HG03565 (cell line): Measurements from ENCODE around the gene BCL6.

Source experiments
- ATAC-seq: cut with Tn5 transposase; IDR thresholded peaks from one replicate; pipeline ENCODE4 v1.9.1; 2021; ENCODE audit warnings: mild to moderate bottlenecking, moderate library complexity; ENCODE audit not compliant: unreplicated experiment

Gene BCL6

DNA sequence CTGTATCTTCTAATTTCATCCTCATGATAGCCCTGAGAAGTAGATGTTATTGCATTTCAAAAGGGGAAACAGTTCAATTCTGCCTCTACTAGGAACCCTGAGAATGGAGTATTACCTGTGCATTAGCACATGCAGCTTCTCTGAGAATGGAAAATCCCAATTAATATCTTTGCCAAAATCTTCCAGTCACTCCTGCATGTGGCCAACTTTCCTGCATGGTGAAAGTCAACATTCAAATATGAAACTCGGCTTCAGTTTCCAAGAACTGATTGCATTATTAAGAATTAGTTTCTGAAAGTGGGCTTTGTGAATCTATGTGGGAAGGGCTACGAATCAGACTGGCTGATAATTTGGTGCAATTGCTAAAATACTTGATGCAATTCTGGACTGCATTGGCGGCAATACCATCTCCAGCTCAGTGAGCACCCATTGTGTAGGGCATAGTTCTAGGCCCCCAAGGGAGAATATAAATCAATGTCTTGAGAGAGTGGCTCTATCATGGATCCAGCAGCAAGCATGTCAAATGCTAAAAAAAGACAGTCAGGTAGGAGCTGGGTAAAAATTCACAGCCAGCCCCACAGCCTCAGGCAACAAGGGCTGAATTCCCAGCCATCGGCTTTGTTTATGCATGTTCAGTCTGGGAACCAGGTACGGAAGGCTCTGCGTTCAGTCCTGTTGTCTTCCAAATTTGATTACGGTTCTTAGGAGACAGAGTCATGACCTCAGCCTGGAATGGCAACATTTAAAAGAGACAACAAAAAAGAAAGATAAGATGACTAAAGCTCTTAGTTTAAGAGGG lies 18.8 kb upstream of the BCL6 start:
- no peak for ATAC-seq

DNA sequence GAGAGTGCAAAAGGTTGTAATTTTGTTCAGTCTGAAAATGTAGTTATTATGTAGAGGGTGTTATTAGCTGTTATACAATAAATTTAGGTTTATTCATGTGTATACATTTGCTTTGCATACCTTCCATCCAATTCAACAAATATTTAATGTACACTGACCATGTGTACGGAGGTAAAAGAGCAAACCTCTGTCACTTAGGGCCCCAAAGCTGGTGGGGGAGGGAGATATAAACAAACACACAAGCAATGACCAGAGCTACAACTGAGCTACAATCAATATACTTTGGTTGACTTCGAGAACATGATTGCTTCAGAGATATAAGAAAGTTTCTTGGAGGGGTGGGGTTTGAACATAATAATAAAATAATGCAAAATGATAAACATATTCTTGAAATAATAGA lies 17.5 kb upstream of the BCL6 start:
- ATAC-seq: no peak

DNA sequence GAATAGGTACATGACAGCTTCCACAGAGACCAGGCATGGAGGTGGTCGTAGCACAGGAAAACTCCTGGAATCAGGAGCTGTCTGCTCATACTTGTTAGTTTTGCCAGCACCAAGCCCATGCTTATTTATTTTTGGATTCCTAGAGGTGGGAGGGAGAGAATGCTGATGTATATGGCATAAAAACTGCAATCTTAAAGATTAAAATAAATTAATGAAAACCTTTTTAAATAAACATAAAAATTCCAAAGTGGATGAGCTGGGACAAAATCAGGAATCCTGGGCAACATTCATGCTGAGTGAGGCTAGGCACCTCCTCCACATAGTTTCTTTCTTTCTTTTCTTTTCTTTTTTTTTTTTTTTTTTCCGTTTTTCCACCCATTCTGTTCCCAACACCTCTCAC lies 14.3 kb upstream of the BCL6 start:
- ATAC-seq: no peak

DNA sequence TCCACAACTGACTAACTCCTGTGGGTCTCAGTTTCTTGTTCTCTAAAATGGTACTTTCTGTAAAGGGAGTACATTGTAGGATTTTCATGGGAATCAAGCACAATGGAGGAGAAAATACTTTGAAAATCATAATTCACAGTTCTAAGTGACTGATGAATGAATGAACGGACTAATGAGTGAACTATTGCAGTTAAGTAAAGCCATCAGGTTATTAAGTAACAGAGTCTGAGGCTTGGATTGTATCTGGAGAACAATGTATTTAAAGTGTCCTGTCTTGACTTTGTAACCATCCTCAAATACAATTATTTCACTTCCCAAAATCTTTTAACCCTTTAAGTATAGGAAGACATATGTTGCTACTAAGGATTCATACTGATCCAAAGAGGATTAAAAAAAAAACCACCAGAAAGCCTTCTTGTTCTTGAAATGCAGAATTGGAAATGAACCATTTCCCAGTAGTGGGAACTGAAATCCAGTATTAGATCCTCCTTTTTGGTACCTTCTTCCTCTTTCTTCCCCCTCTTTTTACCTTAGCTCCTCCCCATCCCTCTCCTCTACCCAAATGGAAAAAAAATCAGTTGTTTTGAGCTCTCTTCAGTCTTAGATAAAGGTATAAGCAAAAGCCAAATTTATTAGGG lies 13.2 kb upstream of the BCL6 start:
- no peak for ATAC-seq

DNA sequence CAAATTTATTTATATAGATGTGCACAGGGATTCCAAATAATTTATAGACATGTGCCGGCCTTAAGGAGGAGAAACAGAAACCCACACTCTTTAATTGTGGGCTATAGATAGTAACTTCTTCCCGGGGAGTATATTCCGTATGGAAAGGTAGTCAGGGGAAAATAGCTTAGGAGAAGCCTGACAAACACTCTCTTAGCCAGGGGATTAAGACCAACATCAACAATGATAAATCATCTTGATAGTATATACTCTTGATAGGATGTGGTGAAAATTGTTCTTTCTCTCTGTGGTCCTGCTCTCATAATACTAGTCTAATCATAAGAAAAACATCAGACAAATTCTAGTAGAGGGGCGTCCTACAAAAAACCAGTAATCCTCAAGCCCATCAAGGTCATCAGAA lies 8.2 kb upstream of the BCL6 start:
- no peak for ATAC-seq

DNA sequence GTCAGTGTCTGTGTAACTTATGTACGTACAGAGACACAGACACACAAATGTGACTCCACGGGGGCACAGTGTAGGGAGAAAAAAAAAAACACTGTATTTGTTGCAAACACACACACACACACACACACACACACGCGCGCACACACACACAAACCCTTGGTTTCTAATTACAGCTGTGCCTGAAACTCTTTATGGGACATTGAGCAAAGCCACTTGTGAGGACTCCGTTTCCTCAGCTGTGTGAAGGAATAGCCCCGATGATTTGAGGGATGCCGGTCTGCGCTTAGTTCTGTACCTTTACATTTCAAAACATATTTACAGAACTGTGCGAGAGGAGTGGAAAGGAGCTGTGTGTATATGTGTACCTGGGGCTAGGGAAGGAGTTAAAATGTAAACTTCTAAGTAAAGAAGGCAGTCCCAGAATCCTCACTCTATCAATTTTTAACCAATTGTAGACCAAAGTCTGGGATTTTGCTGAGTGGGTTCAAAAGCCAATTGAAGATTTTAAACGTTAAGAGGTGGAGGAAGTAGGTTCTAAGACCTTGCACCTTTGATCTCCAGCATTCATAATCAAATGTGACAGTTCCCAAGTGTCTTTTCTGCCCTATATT lies 5.3 kb upstream of the BCL6 start:
- ATAC-seq: no peak

DNA sequence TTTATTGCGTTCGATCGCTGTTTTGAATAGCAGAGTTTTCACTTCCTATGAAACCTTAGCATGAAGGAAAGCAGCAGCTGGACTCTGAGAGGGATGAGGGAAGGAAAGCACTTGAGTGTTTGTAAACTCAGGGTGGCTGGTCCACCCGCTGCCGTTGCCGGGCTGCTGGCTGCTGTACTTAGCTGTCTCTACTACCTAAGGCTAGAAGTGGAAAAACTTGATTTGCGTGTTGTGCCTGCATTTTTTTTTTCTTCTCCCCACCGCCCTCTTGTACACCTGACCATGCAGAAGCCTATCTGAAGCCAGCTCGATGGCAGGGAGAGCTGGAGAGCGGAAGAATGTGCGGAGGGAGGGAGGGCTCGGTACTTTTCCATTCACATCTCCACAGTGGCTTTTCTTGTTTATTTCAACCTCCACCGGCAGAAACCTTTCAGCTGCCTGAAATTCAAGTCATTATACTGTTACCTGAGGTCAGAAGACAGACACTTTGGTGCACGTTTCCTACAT lies 4.8 kb upstream of the BCL6 start:
- no peak for ATAC-seq

DNA sequence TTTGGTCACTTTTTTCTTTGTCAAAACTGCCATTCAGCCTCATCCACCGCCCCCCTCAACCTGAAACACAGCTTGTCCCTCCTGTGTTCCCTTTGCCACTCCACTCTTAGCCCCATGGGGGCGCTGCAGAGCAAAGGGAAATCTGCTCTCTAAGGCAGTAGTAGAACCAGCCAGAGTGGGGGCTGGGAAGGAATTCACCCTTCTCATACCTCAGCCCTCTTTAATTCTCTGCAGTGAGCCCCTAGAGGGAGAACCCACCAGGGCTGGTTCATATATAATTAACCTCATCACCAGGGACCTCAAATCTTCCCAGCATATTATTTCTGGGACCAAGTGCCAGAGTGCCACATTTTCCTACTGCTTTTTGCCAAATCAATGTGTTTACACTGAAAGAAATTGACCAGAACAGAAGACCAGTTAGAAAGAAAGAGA lies 2.8 kb upstream of the BCL6 start:
- no peak for ATAC-seq

DNA sequence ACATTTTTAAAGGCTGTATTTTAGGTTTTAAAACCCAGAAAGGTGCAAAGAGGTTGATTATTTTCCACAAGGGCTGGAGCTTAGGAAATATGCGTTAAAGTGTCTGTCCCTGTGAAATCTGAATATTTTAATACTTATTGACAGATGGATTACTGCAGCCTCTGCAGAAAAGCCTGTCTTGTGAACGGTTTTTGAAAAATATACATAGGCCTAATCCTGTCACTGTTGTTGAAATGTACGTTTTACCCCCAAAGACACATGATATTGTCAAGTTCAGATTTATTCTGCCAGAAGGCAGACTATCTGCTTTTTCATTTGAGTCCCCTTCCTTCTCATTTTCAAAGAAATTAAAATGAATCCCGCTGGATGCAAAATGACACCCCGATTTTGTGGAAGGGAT lies 2.2 kb upstream of the BCL6 start:
- no peak for ATAC-seq

DNA sequence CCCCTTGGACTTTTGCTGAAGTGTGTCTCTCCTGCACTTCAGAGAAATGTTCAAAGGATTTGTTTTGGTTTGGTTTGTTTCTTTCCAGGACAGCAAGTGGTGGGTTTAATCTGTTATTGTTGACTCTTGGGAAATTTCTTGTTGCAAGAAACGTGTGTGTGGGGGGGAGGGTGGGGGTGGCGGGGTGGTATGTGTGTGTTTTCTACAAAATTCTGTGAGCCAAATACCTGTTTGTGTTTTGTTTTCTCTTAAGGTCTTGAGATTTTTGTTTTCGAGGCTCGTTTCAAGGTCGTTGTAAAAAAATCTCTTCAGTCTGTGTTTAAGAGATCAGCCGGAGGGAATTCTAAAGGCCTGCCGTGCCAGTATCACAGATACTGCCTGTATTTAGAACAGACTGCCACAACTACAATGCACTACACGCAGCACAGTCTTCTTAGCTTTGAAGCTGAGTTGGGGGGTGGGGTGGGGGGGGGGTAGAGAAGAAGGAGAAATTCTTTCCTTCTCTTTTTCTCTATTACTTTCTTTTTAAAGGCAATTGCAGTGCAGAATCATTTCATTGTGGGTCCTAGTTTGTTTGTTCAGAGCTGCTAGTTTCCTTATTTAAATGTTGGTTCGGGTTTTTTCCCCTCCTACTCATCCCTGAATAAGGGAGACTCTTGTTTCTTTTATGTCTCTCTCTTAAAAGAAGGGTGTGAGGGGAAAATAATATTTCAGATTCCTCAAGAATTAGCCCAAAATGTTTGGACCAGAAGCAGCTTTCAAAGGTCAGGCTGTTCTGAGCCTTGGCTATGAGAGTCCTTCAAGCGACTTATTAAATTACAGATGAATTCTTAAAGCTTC lies 1.4 kb upstream of the BCL6 start:
- no peak for ATAC-seq

DNA sequence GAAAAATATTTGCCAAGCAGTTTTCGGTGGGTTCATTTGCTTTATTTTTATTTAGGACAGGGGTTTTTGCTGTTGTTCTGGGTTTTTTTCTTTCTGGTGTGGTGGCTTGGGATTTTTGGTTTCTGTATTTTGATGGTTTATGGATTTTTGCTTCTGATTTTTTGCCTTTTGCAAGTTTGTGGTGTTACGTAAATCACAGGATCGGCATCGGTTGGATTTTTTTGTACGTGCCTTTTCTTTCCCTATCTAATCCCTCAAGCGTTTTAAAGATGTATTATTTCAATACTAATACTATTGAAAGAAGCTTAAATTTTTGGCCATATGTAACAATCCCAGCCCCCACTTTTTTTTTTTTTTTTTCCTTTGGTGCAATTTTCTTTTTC lies 782 bp upstream of the BCL6 start:
- ATAC-seq: no peak

DNA sequence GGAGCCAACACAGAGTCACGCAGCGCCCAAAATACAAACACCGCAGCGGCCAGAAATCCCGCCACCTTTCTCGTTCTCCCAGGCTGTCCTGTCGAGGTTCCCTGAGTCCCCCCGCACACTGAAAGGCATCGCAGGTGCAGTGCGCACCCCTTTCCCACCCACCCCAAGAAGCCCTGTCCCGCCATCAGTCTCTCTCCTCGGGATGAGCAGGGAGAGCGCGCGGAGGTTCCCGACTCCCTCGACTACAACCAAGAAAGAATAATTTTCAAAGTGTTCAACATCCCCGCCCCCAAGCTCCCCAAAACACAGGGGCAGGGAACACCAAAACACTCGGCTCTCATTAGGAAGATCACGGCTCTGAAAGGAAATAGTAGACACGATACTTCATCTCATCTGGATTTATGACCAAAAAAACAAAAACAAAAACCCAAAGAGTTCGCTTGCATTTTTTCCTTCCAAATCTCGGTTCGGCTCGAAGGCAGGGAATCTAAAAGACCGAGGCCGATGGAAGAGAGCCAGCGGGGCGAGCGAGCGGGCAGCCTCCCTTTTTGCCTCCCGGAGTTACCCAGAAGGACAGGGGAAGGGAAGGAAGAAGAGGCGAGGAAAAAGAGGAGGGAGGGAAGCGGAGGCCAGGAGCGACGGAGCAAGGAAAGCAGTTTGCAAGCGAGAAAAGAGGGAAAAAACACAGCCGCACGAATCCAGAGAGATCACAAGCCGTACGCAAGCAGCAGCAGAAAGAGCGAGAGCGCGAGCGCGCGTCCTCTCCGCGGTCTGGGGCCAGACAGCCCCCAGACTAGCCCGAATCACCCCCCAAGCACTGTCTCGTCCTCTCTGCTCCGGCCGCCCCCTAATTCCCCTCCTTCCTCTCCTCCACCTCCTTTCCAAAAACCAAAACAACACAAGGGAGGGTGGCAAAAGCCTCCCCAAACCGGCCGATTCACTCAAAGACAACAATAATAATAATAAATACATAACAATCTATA lies 808 bp downstream of the BCL6 start:
- ATAC-seq: no peak

DNA sequence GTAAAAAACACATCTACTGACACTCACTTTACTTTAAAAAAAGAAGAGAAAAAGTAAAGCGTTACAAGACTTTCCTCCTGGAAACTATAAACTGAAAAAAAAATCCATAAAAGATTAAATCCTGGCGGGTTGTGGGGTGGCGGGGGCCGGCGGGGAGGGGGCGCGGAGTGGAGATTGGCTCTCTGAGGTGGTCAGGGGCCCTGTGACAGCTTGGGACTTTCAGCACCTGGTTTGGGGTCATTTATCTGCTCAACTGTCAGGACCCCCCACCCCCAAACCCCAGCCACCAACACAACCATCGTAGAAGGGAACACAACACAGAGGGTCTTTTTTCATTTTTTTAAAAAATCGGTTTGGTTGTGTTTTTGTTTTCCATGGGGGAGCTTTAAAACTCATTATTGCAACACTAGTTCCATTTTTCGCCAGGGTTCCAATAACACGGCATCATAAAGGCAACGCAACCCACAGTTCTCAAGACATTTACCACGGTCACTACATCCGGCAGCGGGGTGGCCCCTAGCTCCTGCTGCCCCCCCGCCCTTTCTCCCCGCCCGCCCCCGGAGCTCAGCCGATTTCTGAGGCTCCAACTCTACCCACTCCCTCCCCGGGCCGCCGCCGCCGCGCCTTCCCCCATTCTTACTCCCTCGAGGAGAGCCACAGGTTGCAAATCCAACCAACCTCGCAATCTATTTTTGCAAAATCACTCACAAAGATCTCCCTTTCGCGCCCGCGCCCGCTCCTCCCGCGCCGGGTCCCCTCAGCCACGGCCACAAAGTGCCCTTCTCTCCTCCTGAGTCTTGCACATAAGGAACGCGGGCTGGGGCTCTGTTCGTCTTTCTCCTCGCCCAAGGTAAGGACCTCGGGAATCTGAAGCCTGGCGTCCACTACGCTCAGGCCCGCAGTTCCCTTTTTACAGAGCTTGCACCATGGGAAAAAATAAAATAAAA lies 1.8 kb downstream of the BCL6 start:
- no peak for ATAC-seq

DNA sequence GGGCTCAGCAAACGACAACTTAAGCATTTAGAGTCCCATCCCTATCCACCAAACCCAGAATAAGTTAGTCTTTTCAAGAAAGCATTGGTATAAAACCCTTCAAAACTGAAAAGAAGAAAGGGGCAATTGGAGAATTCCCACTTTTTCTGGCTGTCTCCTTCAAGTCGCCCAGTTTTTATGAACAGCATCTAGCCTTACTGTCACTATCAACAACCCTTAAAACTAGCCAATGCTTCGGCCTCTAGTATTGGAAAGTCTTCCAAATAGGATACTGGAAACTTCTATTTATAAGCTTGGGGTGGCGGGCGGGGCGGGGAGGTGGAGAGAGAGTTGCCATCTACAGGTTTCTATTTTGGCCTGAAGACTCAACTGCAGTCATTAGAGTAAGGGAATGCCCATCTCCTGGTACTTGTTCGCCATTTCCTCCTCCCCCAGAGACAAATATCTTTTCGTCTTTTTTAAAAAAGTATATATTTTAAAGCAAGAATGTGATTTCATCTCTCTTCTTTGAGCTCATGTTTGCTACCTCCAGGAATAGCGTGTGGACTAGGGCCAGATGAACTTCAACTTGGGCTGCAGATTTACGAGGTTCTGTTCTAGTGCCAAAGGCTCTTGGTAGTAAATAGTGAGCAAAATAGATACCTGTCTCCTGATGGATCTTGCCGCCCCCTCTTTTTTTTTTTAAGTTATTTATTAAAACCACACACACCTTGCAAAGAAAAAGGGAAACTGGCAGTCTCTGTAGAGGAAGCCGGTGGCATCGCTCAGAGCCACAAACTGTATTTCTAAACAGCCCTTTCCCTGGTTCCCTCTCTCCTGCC lies 2.7 kb downstream of the BCL6 start:
- ATAC-seq: no peak

DNA sequence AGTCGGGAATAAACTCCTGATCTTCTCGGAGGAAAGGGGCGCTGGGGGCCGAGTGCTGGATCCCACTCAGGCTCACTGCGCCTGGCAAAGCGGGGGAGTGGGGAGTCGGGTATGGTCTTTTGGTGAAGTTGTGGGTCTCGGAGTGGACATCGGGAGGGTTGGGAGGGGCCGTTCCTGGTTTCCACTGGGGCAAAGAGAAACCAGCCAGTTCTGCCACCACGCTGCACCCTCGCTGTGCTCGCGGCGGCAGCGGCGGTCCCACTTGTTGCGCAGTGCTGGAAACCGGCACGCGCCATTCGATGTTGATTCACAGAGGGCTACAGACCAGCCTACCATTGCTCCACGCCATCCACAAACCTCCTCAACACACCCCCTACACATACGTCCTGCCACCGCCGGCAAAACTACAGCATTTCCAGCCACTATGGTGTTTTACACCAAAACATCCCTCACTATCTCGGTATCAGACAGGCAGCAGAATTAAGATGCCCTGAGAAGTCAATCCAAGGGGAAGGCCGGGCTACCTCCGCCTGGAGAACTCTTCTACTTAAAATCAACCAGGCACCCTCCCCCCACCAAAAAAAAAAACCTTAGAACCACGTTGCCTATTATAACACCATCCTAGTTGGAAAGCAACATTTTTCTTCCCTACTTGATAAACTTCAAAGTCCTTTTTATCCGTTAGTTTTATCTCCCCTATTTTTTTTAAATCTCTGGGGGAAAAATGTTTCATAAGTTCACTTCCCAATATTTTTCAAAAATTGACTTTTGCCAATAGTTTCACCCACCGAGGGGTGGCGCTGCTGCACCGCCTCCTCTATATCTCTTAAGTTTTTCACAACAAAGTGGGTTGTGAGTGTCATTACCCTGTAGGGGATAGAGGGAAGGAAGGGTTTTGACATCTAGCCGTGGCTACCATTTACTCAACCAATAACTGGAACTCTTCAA lies 3.6 kb downstream of the BCL6 start:
- ATAC-seq: no peak

DNA sequence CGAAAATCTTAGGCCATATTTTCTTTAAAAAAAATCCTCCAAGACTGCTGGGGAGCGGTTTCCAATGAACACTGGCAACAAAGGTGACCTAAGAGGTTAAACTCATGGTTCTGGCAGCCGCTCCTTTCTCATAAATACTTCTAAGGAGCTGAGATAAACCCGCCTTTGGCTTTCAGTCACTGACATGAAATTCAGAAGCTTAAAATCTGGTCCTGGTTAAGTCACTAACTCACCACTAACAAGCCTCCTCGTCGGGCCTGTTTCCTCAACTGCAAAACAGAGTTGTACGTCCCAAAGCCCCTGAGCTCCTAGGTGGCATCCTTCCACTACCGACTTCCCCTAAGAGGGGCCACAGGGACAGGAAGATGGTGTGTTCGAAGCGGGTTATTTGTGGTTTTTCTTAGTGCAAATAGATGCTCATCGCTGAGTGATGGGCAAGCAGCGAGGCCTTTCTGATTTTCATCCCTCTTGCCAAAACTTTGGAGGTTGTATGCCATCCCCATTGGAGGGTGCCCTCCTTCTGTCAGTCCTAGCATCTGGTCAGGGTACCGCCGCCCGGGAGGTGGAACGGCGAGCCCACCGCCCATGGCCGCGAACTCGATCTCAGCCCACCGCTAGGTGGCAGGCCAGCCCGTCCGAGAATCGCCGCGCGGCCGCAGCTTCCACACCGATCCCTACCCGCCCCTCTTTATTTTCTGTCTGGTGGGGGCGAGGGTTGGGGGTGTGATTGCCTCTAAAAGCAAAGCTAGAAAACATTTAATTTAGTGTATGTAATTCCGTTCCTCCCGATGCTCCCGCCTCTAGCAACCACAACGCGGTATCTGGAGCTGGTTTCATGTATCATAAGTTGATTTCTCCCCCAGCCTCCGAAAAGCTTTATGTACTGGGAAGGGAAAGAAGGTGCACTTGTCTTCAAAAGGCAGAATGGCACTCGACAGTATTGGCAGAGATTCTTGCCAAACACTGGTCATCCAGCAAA lies 4.6 kb downstream of the BCL6 start:
- no peak for ATAC-seq
